ENCODE results near the gene DRD4. TPM values are rescaled to one million over a fixed set of nuclear protein-coding genes. Genes with fewer than 3 reads are reported as not detected.

DRD4 gene
- total and polyA plus RNA-seq, 2 donors (not counting 1 experiment from before 2014, with no cell fraction given), result not detected

DNA sequence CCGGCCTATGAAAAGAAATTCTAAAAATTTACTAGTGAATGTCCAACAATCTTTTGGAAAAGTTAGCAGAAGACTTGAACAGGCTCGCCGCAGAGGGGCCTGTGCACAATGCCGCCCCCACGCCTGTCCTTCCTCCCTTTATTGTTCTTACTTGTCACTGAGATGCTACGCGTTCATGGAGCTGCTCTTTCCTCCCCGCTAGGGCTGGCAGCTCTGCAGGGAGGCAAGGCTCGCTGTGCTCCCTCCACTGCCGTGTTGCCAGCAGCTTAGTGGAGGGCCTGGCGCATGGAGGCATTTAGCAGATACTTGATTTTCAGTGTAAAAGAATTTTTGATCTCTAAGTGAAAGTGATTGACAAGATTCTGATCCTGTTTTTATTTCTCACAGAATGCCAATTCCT lies 46.1 kb upstream of the DRD4 start:
- peaks cover 70% of the 10 kb centered on the region for H4K20me1 ChIP-seq (ENCODE audit: control insufficient read depth, insufficient read depth, low read length, poor library complexity, severe bottlenecking)
- H3K27ac Mint-ChIP-seq, result no peak overlapping the region

DNA sequence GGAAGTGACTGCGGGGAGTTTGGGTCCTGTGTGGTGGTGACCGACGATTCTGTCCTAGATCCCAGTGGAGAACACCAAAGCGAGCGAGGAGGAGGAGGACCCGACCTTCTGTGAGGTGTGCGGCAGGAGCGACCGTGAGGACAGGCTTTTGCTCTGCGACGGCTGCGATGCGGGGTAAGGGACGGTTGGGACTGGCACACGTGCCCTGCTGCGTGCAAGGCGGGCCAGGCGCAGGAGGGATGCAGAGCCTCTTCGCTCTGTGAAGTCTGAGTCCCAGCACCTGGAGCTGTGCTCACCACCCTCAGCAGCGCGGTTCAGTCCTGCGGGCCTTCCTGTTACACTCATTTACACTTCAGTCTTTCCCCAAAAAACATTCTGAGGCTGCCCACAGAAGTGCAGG lies 44.6 kb upstream of the DRD4 start:
- Histone ChIP-seq H3K9ac (ENCODE audit: low read length) (no peak overlapping the region), H3K4me3 (ENCODE audit: control extremely low read depth in 1 of 5, extremely low read depth in 1 of 5, insufficient read depth in 1 of 5, low read depth in 2 of 5, low read length in 4 of 5) (no peak overlapping the region), H2AFZ (ENCODE audit: insufficient read depth, low read depth, low read length, poor library complexity, severe bottlenecking) (no peak overlapping the region), H3K9me3 (ENCODE audit: control extremely low read depth in 1 of 3, control insufficient read depth in 2 of 3, insufficient read depth in 1 of 3, low read length in 2 of 3) (no peaks in the 10 kb centered on the region), H3K4me2 (replicated peaks; ENCODE audit: low read depth, low read length, poor library complexity, severe bottlenecking) (no peak overlapping the region), H3K4me1 (ENCODE audit: control insufficient read depth in 2 of 2, insufficient read depth in 2 of 2, low read length in 2 of 2) (no peaks in the 10 kb centered on the region), H3K27ac (ENCODE audit: low read length in 2 of 2) (no peak overlapping the region), H3K36me3 (replicated peaks in 1 of 2; ENCODE audit: control extremely low read depth in 1 of 2, control insufficient read depth in 1 of 2, extremely low read depth in 1 of 2, insufficient read depth in 2 of 2, low read length in 1 of 2) (peaks cover 0 to 84% of the 10 kb centered on the region in 2 experiments), H3K27me3 (replicated peaks in 1 of 4; ENCODE audit: control extremely low read depth in 1 of 4, control insufficient read depth in 3 of 4, insufficient read depth in 4 of 4, low read length in 3 of 4) (no peaks in the 10 kb centered on the region), H4K20me1 (ENCODE audit: control insufficient read depth, insufficient read depth, low read length, poor library complexity, severe bottlenecking) (peaks cover 69% of the 10 kb centered on the region), H3K79me2 (ENCODE audit: control insufficient read depth, insufficient read depth, low read length) (peaks cover 44% of the 10 kb centered on the region)
- ChIA-PET CTCF (no interaction called here), POLR2A (no interaction called here)
- no peaks in the 10 kb centered on the region for H3K27me3 Mint-ChIP-seq
- no peaks in the 10 kb centered on the region for H3K9me3 Mint-ChIP-seq (ENCODE audit: insufficient read depth)
- no peak for ATAC-seq (ENCODE audit: low read depth)
- WGBS (ENCODE audit: insufficient coverage), result 97% methylated on average over 22 of the region's 22 CpGs
- DNase-seq, result no peak
- no peak overlapping the region for H3K27ac Mint-ChIP-seq
- H3K4me1 Mint-ChIP-seq, result no peaks in the 10 kb centered on the region
- no peak for TF ChIP-seq EZH2 (IDR thresholded peaks at IDR 0.05; ENCODE audit: borderline replicate concordance, insufficient read depth, low read depth, low read length, poor library complexity, severe bottlenecking)
- no peak for TF ChIP-seq CTCF (IDR thresholded peaks at IDR 0.05)
- H3K4me3 Mint-ChIP-seq, result no peak overlapping the region
- intact Hi-C loops (cut with micrococcal nuclease), result no loop called here

More for the DNA sequence above, 46.1 kb upstream of the DRD4 start:
- Mint-ChIP-seq H3K4me1 (no peaks in the 10 kb centered on the region), H3K4me3 (no peak overlapping the region), H3K9me3 (ENCODE audit: insufficient read depth) (no peaks in the 10 kb centered on the region), H3K27me3 (no peaks in the 10 kb centered on the region)
- TF ChIP-seq EZH2 (IDR thresholded peaks at IDR 0.05; ENCODE audit: borderline replicate concordance, insufficient read depth, low read depth, low read length, poor library complexity, severe bottlenecking) (no peak), CTCF (IDR thresholded peaks at IDR 0.05) (no peak)
- no peak overlapping the region for H3K4me3 ChIP-seq (ENCODE audit: control extremely low read depth in 1 of 5, extremely low read depth in 1 of 5, insufficient read depth in 1 of 5, low read depth in 2 of 5, low read length in 4 of 5)
- POLR2A ChIA-PET, result no interaction called here
- no peak overlapping the region for H3K27ac ChIP-seq (ENCODE audit: low read length in 2 of 2)
- H3K9ac ChIP-seq (ENCODE audit: low read length), result no peak overlapping the region
- no peaks in the 10 kb centered on the region for H3K27me3 ChIP-seq (replicated peaks in 1 of 4; ENCODE audit: control extremely low read depth in 1 of 4, control insufficient read depth in 3 of 4, insufficient read depth in 4 of 4, low read length in 3 of 4)
- CTCF ChIA-PET, result interaction anchor here (0.8 kb wide), 1 partner anchor 15 kb away, joined by 4 read pairs; no protein-coding TSS in a partner anchor
- no peaks in the 10 kb centered on the region for H3K9me3 ChIP-seq (ENCODE audit: control extremely low read depth in 1 of 3, control insufficient read depth in 2 of 3, insufficient read depth in 1 of 3, low read length in 2 of 3)
- H3K36me3 ChIP-seq (replicated peaks in 1 of 2; ENCODE audit: control extremely low read depth in 1 of 2, control insufficient read depth in 1 of 2, extremely low read depth in 1 of 2, insufficient read depth in 2 of 2, low read length in 1 of 2), result peaks cover 0 to 82% of the 10 kb centered on the region in 2 experiments
- no peak for DNase-seq
- ATAC-seq (ENCODE audit: low read depth), result no peak
- no peaks in the 10 kb centered on the region for H3K4me1 ChIP-seq (ENCODE audit: control insufficient read depth in 2 of 2, insufficient read depth in 2 of 2, low read length in 2 of 2)
- peaks cover 47% of the 10 kb centered on the region for H3K79me2 ChIP-seq (ENCODE audit: control insufficient read depth, insufficient read depth, low read length)
- no peak overlapping the region for H3K4me2 ChIP-seq (replicated peaks; ENCODE audit: low read depth, low read length, poor library complexity, severe bottlenecking)
- 85% methylated on average over 8 of the region's 11 CpGs for WGBS (ENCODE audit: insufficient coverage)
- no peak overlapping the region for H2AFZ ChIP-seq (ENCODE audit: insufficient read depth, low read depth, low read length, poor library complexity, severe bottlenecking)
- intact Hi-C loops (cut with micrococcal nuclease), result no loop called here

Measured in B cell (primary cell).